Activated CD4-positive, CD25-positive, alpha-beta regulatory T cell (primary cell): ENCODE measurements around the gene STC2.

Source experiments
- DNase-seq, 4 experiments: peaks; one replicate each; lab custom pipeline; 2025; lab: John Stamatoyannopoulos, UW

The STC2 gene

GRCh38 chr5:173265433-173265832 is 62.8 kb downstream of the STC2 start:
- DNase-seq = no peak
